ENCODE data around the gene SERTAD4. TPM values are rescaled to one million over a fixed set of nuclear protein-coding genes. Genes with fewer than 3 reads are reported as not detected.
"Not testable (repeated sequence)": the region's sequence is repeated elsewhere in the genome, so short reads cannot be mapped to it uniquely, and the experiment has no call there.

The SERTAD4 gene
- not detected for total RNA-seq

DNA sequence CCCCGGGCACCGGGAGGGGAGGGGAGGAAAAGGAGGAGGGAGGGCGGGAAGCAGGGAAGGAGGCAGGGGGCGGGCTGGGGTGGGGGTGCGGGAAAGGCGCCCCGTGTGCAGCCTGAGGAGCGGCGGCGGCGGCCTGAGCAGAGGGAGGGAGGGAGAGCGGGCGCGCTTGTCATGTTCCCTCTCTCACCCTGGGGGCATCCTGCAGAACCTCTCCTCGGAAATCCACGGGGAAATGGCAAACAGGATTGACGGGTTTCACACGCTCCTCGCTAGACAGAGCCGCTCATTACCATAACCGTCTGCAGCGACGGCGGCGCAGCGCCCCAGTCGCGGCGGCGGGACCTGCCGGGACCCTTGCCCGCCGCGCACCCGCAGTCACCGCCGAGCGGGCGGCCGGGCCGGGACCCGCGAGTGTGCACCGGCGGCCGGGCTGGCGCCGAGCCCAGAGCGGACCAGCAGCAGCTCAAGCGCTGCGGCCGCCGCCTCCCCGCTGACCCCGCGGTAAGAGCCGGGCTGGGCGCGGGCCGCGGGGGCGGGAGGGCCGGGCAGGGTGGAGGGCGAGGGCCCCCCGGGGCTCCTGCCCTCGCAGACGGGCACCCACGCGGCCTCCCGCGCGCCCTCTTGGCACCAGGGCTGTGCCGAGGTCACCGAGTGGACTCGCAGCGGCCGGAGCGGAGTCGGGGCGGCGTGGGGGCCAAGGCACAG, at the start of gene SERTAD4:
TSS of gene SERTAD4 (plus strand) at position 286 of the 705 bp plus-strand sequence. CDS start 5,165 bp downstream, outside the sequence.
- ChIA-PET POLR2A (no interaction called here), CTCF (interaction anchor here (1.2 kb wide), 1 partner anchor 14 kb away, joined by 4 read pairs; no protein-coding TSS in a partner anchor)
- H3K4me3 Mint-ChIP-seq: no peak within 1 kb of the TSS

DNA sequence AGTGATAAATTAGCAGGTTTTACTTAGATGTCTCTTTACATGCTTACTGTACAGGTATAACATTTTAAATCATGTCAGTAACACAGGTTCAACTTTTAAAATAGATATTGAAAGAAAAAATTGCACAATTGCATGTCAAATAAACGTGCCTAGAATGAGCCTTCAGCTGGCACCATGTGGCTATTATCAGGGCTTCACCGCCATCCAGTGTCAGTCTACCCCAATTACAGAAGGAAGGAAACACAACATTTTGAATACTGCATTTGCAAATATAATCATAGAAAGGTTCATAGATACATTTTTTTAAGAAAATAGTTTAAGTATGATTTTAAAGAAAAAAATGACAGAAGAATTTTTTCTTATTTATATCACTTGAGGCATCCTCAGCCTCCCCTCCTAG, 47.5 kb upstream of the SERTAD4 start:
- Mint-ChIP-seq H3K9me3 (no peaks in the 10 kb centered on the region), H3K27ac (no peak overlapping the region), H3K36me3 (ENCODE audit: low read depth) (no peaks in the 10 kb centered on the region), H3K27me3 (no peaks in the 10 kb centered on the region), H3K4me3 (no peak overlapping the region), H3K4me1 (no peaks in the 10 kb centered on the region)
- no peak for DNase-seq
- POLR2A ChIA-PET: no interaction called here
- CTCF ChIA-PET: no interaction called here

More for the DNA sequence above, at the start of gene SERTAD4:
- H3K27me3 Mint-ChIP-seq: peaks cover 64% of the 10 kb centered on the region
- peaks cover 10% of the 10 kb centered on the region for H3K4me1 Mint-ChIP-seq
- no peak for DNase-seq
- H3K27ac Mint-ChIP-seq: no peak within 1 kb of the TSS
- H3K9me3 Mint-ChIP-seq: no peaks in the 10 kb centered on the region
- no peaks in the 10 kb centered on the region for H3K36me3 Mint-ChIP-seq (ENCODE audit: low read depth)

DNA sequence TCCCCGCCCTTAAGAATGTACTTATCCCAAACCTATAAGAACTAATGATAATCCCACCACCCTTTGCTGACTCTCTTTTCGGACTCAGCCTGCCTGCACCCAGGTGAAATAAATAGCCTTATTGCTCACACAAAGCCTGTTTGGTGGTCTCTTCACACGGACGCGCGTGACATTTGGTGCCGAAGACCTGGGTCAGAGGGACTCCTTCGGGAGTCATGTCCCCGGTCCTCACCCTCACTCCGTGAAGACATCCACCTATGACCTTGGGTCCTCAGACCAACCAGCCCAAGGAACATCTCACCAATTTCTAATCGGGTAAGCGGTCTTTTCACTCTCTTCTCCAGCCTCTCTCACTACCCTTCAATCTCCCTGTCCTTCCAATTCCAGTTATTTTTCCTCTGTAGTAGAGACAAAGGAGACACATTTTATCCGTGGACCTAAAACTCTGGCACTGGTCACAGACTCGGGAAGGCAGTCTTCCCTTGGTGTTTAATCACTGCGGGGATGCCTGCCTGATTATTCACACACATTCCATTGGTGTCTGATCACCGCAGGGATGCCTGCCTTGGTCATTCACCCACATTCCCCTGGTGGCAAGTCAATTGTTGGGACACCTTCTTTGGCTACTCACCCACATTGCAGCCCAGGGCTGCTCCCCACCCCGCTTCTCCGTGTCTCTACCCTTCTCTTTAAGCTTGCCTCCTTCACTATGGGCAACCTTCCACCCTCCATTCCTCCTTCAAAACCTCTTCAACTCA, 44.6 kb upstream of the SERTAD4 start:
- CTCF ChIA-PET; H3K4me3 Mint-ChIP-seq; H3K9me3 Mint-ChIP-seq; H3K4me1 Mint-ChIP-seq; H3K36me3 Mint-ChIP-seq (ENCODE audit: low read depth); DNase-seq; H3K27ac Mint-ChIP-seq; POLR2A ChIA-PET; H3K27me3 Mint-ChIP-seq: not testable (repeated sequence)

DNA sequence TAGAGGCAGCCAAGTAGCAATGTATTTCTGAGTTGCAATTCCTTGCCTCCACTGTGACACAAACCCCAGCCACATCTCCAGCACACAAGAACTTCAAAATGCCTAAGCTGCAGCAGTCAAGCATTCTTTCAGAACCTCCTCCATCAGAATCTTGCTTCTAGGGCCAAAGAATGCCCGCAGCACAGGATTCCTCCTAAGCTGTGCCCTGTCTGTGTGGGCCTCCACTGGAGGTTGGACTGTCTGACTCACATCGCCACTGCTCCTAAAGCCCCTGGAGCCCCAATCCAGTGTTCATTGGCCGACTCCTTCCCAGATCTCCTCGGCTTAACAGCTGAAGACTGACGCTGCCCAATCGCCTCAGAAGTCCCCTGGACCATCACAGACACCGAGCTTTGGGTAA, 43.2 kb upstream of the SERTAD4 start:
- Mint-ChIP-seq H3K27me3 (no peaks in the 10 kb centered on the region), H3K27ac (no peak overlapping the region), H3K4me3 (no peak overlapping the region), H3K9me3 (no peaks in the 10 kb centered on the region), H3K4me1 (no peaks in the 10 kb centered on the region), H3K36me3 (ENCODE audit: low read depth) (no peaks in the 10 kb centered on the region)
- ChIA-PET POLR2A (no interaction called here), CTCF (no interaction called here)
- DNase-seq: no peak

DNA sequence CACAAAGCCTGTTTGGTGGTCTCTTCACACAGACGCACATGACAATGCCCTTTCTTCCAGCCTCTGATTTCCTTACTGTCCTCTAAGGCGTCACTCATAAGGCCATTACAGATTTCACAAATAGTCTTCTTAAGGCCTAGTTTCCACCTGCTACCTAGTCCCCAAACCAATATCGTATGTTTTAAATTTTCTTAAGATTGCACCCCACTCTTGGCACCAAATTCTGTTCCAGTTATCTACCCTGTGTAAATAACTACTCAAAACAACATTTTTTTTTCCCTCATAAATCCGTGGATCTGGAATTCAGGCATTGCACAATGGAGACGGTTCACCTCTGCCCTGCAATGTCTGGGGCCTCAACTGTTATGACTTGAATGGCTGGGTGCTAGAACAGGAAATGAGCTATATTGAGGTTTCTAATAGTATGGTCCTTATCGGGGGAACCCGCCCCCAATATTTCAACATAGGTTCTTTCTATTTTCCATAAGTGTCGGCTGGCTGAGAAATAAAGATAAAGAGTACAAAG, 36.9 kb upstream of the SERTAD4 start:
- Mint-ChIP-seq H3K4me3 (no peak overlapping the region), H3K4me1 (no peaks in the 10 kb centered on the region), H3K27ac (no peak overlapping the region), H3K36me3 (ENCODE audit: low read depth) (no peaks in the 10 kb centered on the region), H3K27me3 (peaks cover 3% of the 10 kb centered on the region), H3K9me3 (no peaks in the 10 kb centered on the region)
- ChIA-PET POLR2A (no interaction called here), CTCF (interaction anchor here (0.6 kb wide), 1 partner anchor 117 kb away, joined by 3 read pairs; no protein-coding TSS in a partner anchor)
- no peak for DNase-seq

DNA sequence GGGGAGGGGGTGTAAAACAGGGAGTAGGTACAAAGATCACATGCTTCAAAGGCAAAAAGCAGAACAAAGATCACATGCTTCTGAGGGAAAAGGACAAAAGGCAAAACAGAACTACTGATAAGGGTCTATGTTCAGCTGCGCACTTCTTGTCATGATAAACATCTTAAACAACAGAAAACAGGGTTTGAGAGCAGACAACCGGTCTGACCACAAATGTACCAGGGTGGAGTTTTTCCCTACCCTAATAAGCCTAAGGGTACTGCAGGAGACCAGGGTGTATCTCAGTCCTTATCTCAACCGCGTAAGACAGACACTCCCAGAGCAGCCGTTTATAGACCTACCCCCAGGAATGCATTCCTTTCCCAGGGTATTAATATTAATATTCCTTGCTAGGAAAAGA, 36.3 kb upstream of the SERTAD4 start:
- H3K27ac Mint-ChIP-seq; H3K36me3 Mint-ChIP-seq (ENCODE audit: low read depth); H3K27me3 Mint-ChIP-seq; POLR2A ChIA-PET; H3K4me3 Mint-ChIP-seq; DNase-seq; H3K9me3 Mint-ChIP-seq; H3K4me1 Mint-ChIP-seq: not testable (repeated sequence)
- CTCF ChIA-PET: interaction anchor here (0.6 kb wide), 1 partner anchor 118 kb away, joined by 3 read pairs; no protein-coding TSS in a partner anchor

DNA sequence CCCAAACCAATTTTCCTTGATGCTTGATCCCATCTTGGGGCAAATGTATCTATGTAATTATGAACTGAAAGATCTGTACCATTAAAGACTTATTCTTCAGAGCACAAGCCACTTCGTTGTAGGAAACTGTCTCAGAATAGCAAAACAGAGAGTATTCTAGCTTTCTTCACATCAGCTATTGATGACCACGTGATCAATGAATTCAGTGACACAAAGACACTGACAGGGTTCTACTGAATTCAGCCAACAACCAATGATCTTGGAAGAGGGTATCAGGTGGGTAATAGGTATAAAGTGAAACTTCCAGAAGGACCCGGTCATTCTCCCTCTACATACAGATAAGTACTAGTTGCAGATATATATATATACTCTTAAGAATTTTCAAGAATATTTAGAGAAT, 33.8 kb upstream of the SERTAD4 start:
- Mint-ChIP-seq H3K36me3 (ENCODE audit: low read depth) (no peaks in the 10 kb centered on the region), H3K4me3 (no peak overlapping the region), H3K27ac (no peak overlapping the region), H3K27me3 (peaks cover 3% of the 10 kb centered on the region), H3K9me3 (no peaks in the 10 kb centered on the region), H3K4me1 (no peaks in the 10 kb centered on the region)
- CTCF ChIA-PET: no interaction called here
- POLR2A ChIA-PET: no interaction called here
- no peak for DNase-seq

DNA sequence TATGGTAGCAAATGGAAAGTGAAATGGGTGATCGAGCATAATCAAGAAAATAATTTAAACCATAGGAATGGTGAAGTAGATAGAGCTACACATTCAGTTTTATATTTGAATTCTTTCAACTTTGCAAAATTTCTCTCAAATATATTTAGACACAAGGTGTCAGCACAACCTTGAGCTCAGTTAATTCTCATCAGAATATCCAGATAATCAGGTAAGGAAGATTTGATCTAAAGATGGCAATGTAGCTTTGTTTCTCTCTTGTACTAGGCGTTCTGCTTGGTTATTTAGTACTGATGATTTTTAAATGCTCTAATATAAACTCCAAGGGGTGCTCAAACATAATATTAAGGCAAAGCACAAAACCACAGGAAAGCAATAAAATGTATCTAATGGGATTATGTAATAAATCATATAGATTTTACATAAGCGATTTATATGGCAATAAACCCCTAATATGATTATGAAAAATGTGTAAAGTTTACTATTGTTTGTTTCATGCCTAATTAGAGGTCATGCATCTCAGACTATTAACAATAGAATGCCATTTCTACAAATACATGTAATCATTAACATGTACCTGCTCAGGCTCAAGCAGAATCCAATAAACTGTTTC, 32.4 kb upstream of the SERTAD4 start:
- ChIA-PET POLR2A (no interaction called here), CTCF (no interaction called here)
- H3K27me3 Mint-ChIP-seq: peaks cover 3% of the 10 kb centered on the region
- H3K27ac Mint-ChIP-seq: no peak overlapping the region
- no peaks in the 10 kb centered on the region for H3K36me3 Mint-ChIP-seq (ENCODE audit: low read depth)
- H3K4me3 Mint-ChIP-seq: no peak overlapping the region
- no peaks in the 10 kb centered on the region for H3K4me1 Mint-ChIP-seq
- DNase-seq: no peak
- no peaks in the 10 kb centered on the region for H3K9me3 Mint-ChIP-seq

DNA sequence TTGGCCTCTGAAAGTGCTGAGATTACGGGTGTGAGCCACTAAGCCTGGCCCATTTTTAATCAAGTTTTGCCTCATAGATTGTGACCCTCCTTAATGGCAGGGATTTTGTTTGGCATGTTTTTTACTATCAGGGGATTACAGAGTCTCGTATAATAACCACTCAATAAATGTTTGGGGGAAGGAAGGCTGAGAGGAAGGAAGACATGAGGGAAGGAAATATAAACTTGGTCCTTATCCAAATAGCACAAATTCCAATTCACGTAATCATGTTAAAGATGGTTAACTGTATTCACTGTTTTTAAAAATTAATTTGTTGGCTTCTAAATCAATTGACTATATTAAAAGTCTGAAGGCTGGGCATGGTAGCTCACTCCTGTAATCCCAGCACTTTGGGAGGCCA, 30.9 kb upstream of the SERTAD4 start:
- ChIA-PET POLR2A (no interaction called here), CTCF (no interaction called here)
- Mint-ChIP-seq H3K27ac (no peak overlapping the region), H3K4me1 (no peaks in the 10 kb centered on the region), H3K36me3 (ENCODE audit: low read depth) (no peaks in the 10 kb centered on the region), H3K9me3 (no peaks in the 10 kb centered on the region), H3K4me3 (no peak overlapping the region), H3K27me3 (peaks cover 3% of the 10 kb centered on the region)
- DNase-seq: no peak

DNA sequence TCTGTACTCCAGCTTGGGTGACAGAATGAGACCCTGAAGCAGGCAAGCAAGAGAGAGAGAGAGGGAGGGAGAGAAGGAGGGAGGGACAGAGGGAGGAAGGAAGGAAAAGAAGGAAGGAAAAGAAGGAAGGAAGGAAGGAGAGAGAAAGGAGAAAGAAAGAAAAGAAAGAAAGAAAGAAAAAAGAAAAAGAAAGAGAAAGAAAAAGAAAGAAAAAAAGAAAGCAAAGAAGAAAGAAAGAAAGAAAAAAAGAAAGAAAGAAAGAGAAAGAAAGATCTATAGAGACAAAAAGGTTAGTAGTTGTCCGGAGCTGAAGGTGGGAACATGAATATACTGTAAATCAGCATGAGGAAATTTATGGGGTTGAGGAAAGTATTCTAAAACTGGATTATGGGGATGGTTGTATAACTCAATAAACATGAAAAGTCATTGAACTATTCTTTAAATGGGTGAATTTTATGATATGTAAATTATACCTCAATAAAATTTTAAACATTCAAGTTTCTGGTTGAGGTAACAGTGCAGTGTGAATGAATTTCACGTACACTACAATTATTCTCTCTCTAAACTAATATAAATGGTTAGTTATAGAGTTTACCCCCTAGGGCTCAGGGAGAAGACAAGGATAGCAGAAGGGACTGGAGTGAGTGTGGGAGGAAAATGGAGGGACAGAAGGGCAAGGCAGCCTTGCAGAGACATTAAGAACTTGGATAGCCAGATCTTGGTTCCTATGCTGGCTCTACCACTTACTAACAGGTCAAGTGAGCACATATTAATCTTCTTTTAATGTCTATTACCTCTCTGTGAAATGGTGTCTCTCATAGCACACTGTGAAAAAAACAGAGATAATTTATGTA, 24.8 kb upstream of the SERTAD4 start:
- Mint-ChIP-seq H3K27me3 (peaks cover 2% of the 10 kb centered on the region), H3K9me3 (no peaks in the 10 kb centered on the region), H3K36me3 (ENCODE audit: low read depth) (no peaks in the 10 kb centered on the region), H3K4me1 (no peaks in the 10 kb centered on the region), H3K4me3 (no peak overlapping the region), H3K27ac (no peak overlapping the region)
- CTCF ChIA-PET: no interaction called here
- POLR2A ChIA-PET: no interaction called here
- no peak for DNase-seq

DNA sequence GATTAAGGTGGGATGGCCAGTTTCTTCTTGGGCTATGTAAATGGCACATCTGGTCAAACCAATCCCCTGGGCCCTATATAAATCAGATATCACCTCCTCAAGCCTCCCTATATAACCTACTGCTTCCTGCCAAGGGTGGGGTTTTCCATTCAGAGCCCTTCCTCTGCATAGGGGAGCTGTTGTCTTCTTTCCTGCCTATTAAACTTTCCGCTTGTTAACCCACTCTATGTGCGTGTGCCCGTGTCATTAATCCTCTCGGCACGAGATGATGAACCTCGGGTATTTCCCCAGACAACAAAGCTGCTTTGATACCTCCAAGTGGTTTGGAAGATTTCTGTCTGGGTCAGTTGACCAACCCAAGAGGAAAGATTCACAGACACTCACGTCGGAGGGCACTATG, 19.3 kb upstream of the SERTAD4 start:
- Mint-ChIP-seq H3K4me1 (no peaks in the 10 kb centered on the region), H3K4me3 (no peak overlapping the region), H3K36me3 (ENCODE audit: low read depth) (no peaks in the 10 kb centered on the region), H3K27ac (no peak overlapping the region), H3K9me3 (no peaks in the 10 kb centered on the region), H3K27me3 (peaks cover 8% of the 10 kb centered on the region)
- ChIA-PET CTCF (no interaction called here), POLR2A (no interaction called here)
- DNase-seq: no peak

DNA sequence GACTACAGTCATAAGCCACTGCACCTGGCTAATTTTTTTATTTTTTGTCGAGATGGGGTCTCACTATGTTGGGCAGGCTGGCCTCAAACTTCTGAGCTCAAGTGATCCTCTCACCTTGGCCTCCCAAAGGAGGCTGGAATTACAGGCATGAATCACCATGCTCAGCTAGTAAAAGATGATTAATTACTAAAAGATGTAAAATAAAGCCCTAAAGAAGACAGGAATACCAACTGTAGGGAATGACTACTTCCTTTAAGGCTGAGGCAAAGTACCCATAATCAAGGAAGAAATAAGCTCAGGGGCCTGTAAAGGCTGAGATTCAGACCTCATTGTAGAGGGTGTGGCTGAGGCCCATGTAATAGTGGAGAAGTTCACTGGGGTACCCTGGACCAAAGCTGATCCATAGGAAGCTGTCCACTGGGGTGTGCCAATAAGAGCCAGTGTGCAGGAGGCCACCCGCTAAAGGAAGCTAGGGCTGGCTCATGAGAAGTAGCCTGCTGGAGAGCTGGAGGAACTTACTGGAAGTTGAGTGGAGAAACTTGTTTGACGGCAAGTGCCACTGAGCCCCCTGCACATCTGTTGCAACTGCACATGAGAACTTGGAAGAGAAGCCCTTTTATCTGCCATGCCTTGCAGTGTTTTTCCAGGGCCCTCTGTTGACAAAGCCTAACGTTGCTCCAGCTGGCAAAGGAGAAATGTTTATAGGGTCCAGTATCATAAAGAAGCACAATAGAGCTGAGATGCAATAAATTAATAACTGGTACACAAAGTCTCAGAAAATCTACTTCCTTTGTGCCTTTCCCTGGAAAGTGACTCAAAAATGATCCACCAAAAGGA, 17.8 kb upstream of the SERTAD4 start:
- Mint-ChIP-seq H3K9me3 (no peaks in the 10 kb centered on the region), H3K27ac (no peak overlapping the region), H3K36me3 (ENCODE audit: low read depth) (no peaks in the 10 kb centered on the region), H3K4me1 (no peaks in the 10 kb centered on the region), H3K4me3 (no peak overlapping the region), H3K27me3 (peaks cover 12% of the 10 kb centered on the region)
- DNase-seq: no peak
- ChIA-PET CTCF (no interaction called here), POLR2A (no interaction called here)
